Breast epithelium (tissue), 4 donors: ENCODE results near the gene HDDC3. TPM values are rescaled to one million over a fixed set of nuclear protein-coding genes. Genes with fewer than 3 reads are reported as not detected.

Experiments
- DNase-seq, 2 donors: peaks; one replicate each; pipeline ENCODE4 v3.0.0-alpha.2; 2019; ENCODE audit warnings: low spot score in 2 of 2
- H3K27ac ChIP-seq, 2 donors: fragments of 200-600 bp; sonication (generic) in 1 of 2; one replicate each; pipeline ENCODE4 v1.5.1; 2016 to 2019; ENCODE audit warnings: mild to moderate bottlenecking in 1 of 2
- H3K27me3 ChIP-seq, 2 donors: fragments of 200-600 bp; sonication (generic) in 1 of 2; one replicate each; pipeline versions ENCODE4 v1.5.1 to v1.6.0; 2017 to 2019; ENCODE audit warnings: control low read depth in 1 of 2, mild to moderate bottlenecking in 1 of 2
- H3K36me3 ChIP-seq: fragments of 200-600 bp; one replicate; pipeline ENCODE4 v1.5.1; 2019
- H3K4me1 ChIP-seq, 2 donors: fragments of 200-600 bp; sonication (generic); one replicate each; pipeline ENCODE4 v1.5.1; 2016 to 2019; ENCODE audit warnings: control low read depth in 1 of 2
- H3K4me3 ChIP-seq, 3 donors: fragments of 200-600 bp; sonication (generic); 1 replicate in 2 of 3; 2 replicates in 1 of 3; pipeline ENCODE4 v1.5.1; 2016 to 2019; ENCODE audit warnings: mild to moderate bottlenecking in 3 of 3, moderate library complexity in 2 of 3
- H3K9me3 ChIP-seq, 2 donors: fragments of 200-600 bp; sonication (generic) in 1 of 2; one replicate each; pipeline ENCODE4 v1.5.1; 2016 to 2019; ENCODE audit warnings: control low read depth in 1 of 2
- POLR2A ChIP-seq: fragments of 450-650 bp; IDR thresholded peaks from one replicate; pipeline ENCODE4 v1.6.1; 2016; ENCODE audit warnings: antibody characterized with exemption, mild to moderate bottlenecking, moderate library complexity
- POLR2AphosphoS5 ChIP-seq, 3 donors: sonication (generic); formaldehyde crosslinking; IDR thresholded peaks; one replicate each; pipeline ENCODE4 v1.6.1; 2017; ENCODE audit warnings: antibody characterized with exemption in 3 of 3
- intact Hi-C: fragments of 100-400 bp; cut with DNase I; formaldehyde crosslinking; loops from one replicate; pipeline ENCODE4 v1.15.1; 2023; ENCODE audit warnings: low total_unique reads
- total RNA-seq, 3 donors: library from RNA; depleted of rRNA; stranded (reverse); fragments of >200 nt; gene quantifications; one replicate each; pipeline ENCODE4 v1.1.0, GENCODE V29; 2016
- TF ChIP-seq, protein P1 (sequence below), 3 donors: fragments of 450-650 bp; IDR thresholded peaks; one replicate each; pipeline ENCODE4 v1.5.1; 2016 to 2017; ENCODE audit warnings: antibody characterized with exemption in 3 of 3, mild to moderate bottlenecking in 3 of 3, moderate library complexity in 3 of 3

Gene HDDC3
- total RNA-seq, 3 donors from 2014 or later = 19.0 to 22.3 (median 19.4) TPM

DNA sequence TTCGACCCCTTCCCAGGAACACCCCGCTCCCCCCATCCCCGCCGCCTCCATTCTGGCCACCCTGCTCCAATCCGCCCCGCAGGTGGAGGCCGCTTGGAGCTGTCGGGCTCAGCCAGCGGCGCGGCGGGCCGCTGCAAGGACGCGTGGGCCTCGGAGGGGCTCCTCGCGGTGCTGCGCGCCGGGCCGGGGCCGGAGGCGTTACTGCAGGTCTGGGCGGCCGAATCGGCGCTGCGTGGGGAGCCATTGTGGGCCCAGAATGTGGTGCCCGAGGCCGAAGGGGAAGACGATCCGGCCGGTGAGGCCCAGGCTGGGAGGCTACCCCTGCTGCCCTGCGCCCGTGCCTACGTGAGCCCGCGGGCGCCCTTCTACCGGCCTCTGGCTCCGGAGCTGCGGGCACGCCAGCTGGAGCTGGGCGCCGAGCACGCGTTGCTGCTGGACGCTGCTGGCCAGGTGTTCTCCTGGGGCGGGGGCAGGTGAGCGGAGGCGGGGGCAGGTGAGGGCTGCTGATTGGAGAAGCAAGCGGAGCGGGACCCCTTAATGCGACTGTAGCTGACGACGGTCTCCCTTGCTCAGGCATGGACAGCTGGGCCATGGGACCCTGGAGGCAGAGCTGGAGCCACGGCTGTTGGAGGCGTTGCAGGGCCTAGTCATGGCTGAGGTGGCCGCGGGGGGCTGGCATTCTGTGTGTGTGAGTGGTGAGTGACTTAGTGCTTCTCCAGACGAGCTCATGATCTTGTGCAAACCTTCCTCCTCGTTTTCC lies 24.9 kb upstream of the HDDC3 start:
- TF ChIP-seq, protein P1, sequence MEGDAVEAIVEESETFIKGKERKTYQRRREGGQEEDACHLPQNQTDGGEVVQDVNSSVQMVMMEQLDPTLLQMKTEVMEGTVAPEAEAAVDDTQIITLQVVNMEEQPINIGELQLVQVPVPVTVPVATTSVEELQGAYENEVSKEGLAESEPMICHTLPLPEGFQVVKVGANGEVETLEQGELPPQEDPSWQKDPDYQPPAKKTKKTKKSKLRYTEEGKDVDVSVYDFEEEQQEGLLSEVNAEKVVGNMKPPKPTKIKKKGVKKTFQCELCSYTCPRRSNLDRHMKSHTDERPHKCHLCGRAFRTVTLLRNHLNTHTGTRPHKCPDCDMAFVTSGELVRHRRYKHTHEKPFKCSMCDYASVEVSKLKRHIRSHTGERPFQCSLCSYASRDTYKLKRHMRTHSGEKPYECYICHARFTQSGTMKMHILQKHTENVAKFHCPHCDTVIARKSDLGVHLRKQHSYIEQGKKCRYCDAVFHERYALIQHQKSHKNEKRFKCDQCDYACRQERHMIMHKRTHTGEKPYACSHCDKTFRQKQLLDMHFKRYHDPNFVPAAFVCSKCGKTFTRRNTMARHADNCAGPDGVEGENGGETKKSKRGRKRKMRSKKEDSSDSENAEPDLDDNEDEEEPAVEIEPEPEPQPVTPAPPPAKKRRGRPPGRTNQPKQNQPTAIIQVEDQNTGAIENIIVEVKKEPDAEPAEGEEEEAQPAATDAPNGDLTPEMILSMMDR (IDR thresholded peaks at IDR 0.05) = no peak
- TF ChIP-seq POLR2A (no peak), POLR2AphosphoS5 (IDR thresholded peaks at IDR 0.05) (no peak)
- H3K4me3 ChIP-seq = peak overlapping the region; percentile 66 to 77 (median 68)
- intact Hi-C loops = loop anchor here (5.0 kb wide), 1 partner anchor 310 kb away; no protein-coding TSS in a partner anchor
- no peaks in the 10 kb centered on the region for H3K27me3 ChIP-seq
- peak overlapping the region; percentile 53 to 64 for H3K27ac ChIP-seq
- no peaks in the 10 kb centered on the region for H3K9me3 ChIP-seq
- H3K36me3 ChIP-seq = peaks cover 8% of the 10 kb centered on the region
- peaks cover 3 to 8% of the 10 kb centered on the region in 2 donors for H3K4me1 ChIP-seq
- DNase-seq = peak in 1 of 2 donors; percentile 51

DNA sequence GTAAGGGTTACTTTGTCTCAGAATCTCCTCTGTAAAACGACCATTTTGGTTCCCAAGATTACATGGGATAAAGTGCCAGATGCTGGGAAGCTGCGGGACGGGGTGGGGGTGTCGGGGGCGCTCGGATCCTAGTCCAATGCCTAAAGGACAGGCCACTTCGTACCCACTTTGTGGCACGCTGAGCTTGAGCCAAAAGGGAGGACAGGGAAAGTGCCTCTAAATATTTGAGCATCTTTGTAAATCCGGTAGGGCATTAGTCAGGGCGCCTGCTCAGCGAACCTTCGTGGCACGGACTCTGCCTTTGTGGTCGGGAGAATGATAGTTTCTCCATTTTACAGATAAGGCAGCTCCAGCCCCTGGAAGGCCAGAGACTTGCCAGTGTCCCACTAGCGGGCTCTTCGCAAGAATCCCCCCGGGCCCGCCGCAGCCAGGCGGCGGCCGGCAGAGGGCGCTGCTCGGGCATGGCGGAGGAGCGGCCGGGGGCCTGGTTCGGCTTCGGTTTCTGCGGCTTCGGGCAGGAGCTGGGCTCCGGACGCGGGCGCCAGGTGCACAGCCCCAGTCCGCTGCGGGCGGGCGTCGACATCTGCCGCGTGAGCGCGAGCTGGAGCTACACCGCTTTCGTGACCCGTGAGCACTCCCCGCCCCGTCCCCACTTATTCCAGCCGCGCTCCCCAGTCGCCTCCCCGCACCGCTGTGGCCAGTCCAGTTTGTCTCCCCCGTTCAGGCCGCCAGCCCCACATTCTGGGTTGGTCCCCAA lies 24.1 kb upstream of the HDDC3 start:
- peak; percentile 57 to 74 for DNase-seq
- Histone ChIP-seq H3K27ac (peak overlapping the region; percentile 53 to 64), H3K36me3 (peaks cover 8% of the 10 kb centered on the region), H3K9me3 (no peaks in the 10 kb centered on the region), H3K27me3 (no peaks in the 10 kb centered on the region), H3K4me3 (peak overlapping the region; percentile 66 to 77 (median 68)), H3K4me1 (peaks cover 3 to 8% of the 10 kb centered on the region in 2 donors)
- TF ChIP-seq, protein P1 (IDR thresholded peaks at IDR 0.05) = peak; percentile 78 to 89 (median 88)
- TF ChIP-seq POLR2A (no peak), POLR2AphosphoS5 (IDR thresholded peaks at IDR 0.05) (no peak)
- intact Hi-C loops = loop anchor here (5.0 kb wide), 1 partner anchor 311 kb away; no protein-coding TSS in a partner anchor

DNA sequence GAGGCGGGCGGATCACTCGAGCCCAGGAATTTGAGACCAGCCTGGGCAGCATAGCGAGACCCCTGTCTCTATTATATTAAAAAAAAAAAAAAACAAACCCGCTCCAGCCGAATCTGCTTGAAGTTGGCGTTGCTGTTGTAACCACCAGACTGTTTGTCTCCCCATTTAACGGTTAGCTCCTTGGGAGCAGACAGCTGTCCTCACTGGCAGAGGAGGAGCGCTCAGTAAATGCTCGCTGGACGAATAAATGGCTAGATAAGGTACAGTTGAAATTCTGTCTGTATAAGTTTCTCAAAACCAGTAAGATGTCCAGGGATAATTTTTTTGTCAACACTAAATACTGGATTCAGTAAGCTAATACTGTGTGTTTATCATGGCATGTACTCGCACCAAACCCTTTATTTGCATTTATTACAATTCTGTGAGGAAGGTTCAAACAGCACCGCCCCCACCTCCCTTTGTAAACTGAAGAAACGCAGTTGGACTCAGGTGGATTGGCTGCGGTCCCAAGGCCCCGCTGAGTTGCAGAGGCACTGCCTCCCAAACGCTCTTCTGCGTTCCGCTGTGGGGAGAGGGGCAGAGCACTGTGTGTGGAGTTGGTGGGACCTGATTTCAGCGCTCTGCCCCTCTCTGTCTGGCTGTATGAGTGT lies 23.4 kb upstream of the HDDC3 start:
- Histone ChIP-seq H3K27ac (no peak overlapping the region), H3K27me3 (no peaks in the 10 kb centered on the region), H3K36me3 (peaks cover 8% of the 10 kb centered on the region), H3K4me3 (peak overlapping the region; percentile 61 to 80 (median 79)), H3K9me3 (no peaks in the 10 kb centered on the region), H3K4me1 (peaks cover 3 to 8% of the 10 kb centered on the region in 2 donors)
- TF ChIP-seq POLR2A (no peak), POLR2AphosphoS5 (IDR thresholded peaks at IDR 0.05) (no peak)
- TF ChIP-seq, protein P1 (IDR thresholded peaks at IDR 0.05) = no peak
- intact Hi-C loops = loop anchor here (5.0 kb wide), 1 partner anchor 312 kb away; no protein-coding TSS in a partner anchor
- no peak for DNase-seq

DNA sequence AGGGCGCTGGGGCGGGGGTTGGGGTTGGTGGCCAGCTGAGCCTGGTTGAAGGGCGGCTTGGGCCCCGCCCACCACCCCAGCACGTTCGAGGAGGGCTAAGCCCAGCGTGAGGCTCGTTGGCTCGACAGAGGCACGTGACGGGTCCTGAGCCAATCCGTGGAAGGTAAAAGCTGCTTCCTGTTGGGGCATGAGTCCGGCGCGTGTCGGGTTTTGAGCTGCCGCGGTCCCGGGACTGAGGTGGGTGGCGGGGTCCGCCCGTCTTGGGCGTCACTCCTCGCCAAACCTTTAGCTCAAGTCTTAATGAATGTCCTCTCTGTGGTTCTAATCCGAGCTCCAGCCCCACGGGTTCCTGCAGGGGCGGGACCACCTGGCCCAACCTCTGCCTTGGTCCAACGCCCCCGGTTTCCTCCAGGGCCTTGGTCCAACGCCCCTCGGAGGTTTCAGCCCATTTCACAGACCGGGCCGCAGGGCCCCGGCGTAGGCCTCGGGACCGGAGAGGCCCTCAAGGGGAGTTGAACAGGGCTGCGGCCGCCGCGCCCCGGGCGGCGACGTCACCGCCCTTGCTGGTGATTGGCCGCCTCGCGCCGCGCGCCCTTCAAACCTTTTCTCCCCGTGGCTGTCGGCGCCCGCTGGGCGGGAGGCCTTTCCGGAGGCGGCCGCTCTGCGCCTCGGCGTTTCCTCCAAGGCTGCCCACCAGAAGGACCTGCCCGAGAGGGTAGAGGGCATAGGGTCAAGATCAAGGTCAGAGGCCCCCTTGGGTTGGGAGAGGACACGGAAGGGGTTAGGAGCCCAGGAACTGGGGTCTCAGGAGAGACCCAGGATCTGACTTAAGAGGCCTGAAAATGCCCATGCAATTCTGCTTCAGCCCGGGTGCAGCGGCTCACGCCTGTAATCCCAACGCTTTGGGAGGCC lies 22.6 kb upstream of the HDDC3 start, which contains the start of gene RCCD1:
Gene RCCD1 (plus strand): TSS at position 173 of the 912 bp plus-strand sequence. CDS start 1,851 bp downstream, outside the sequence.
- Histone ChIP-seq H3K4me1 (peaks cover 3 to 8% of the 10 kb centered on the region in 2 donors), H3K36me3 (peaks cover 8% of the 10 kb centered on the region), H3K4me3 (peak within 1 kb of the TSS; percentile 61 to 80 (median 79)), H3K27ac (peak within 1 kb of the TSS; percentile 91), H3K27me3 (no peaks in the 10 kb centered on the region), H3K9me3 (no peaks in the 10 kb centered on the region)
- peak; percentile 94 to 95 for DNase-seq
- TF ChIP-seq POLR2A = peak; percentile 31
- TF ChIP-seq, protein P1 (IDR thresholded peaks at IDR 0.05) = no peak
- peak; percentile 60 to 82 (median 80) for TF ChIP-seq POLR2AphosphoS5 (IDR thresholded peaks at IDR 0.05)
- intact Hi-C loops = loop anchor here (5.0 kb wide), 1 partner anchor 312 kb away; no protein-coding TSS in a partner anchor
